Loucy (cell line): ENCODE measurements around the gene TP73.

Experiments used
- H2AFZ ChIP-seq: fragments of 200-600 bp; sonication (generic); 2 replicates; pipeline ENCODE4 v1.6.0; 2016; ENCODE audit warnings: antibody characterized with exemption, mild to moderate bottlenecking, low read length, moderate library complexity
- H3F3A ChIP-seq: fragments of 200-600 bp; 2 replicates; pipeline ENCODE4 v1.6.0; 2016; ENCODE audit warnings: antibody characterized with exemption, low read depth, mild to moderate bottlenecking
- H3K27me3 ChIP-seq: fragments of 200-600 bp; sonication (generic); 2 replicates; pipeline ENCODE4 v1.6.1; 2014; ENCODE audit warnings: low read length, mild to moderate bottlenecking; ENCODE audit not compliant: insufficient read depth, poor library complexity, severe bottlenecking
- H3K36me3 ChIP-seq: fragments of 200-600 bp; sonication (generic); 2 replicates; pipeline ENCODE4 v1.6.1; 2016; ENCODE audit warnings: low read length; ENCODE audit not compliant: insufficient read depth
- H3K4me1 ChIP-seq: fragments of 200-600 bp; sonication (generic); 2 replicates; pipeline ENCODE4 v1.5.1; 2014; ENCODE audit warnings: low read length, mild to moderate bottlenecking; ENCODE audit not compliant: insufficient read depth, poor library complexity, severe bottlenecking
- H3K4me2 ChIP-seq: fragments of 200-600 bp; sonication (generic); 2 replicates; pipeline ENCODE4 v1.6.0; 2014; ENCODE audit warnings: antibody characterized with exemption, low read length, low read depth, mild to moderate bottlenecking; ENCODE audit not compliant: poor library complexity, severe bottlenecking
- H3K4me3 ChIP-seq: fragments of 200-600 bp; sonication (generic); 2 replicates; pipeline ENCODE4 v1.5.1; 2014; ENCODE audit warnings: low read length, mild to moderate bottlenecking, mixed read lengths; ENCODE audit not compliant: poor library complexity, severe bottlenecking
- H3K79me2 ChIP-seq: fragments of 200-600 bp; sonication (generic); 2 replicates; pipeline ENCODE4 v1.6.1; 2014; ENCODE audit warnings: low read length; ENCODE audit not compliant: insufficient read depth
- H3K9ac ChIP-seq: fragments of 200-600 bp; sonication (generic); 2 replicates; pipeline ENCODE4 v1.6.0; 2014; ENCODE audit warnings: mild to moderate bottlenecking, low read depth, low read length, moderate library complexity; ENCODE audit not compliant: poor library complexity, severe bottlenecking
- H3K9me2 ChIP-seq: fragments of 200-600 bp; sonication (generic); replicated peaks from 2 replicates; pipeline ENCODE4 v1.6.1; 2016; ENCODE audit warnings: low read depth, low read length, mixed read lengths
- H3K9me3 ChIP-seq: fragments of 200-600 bp; sonication (generic); 2 replicates; pipeline ENCODE4 v1.6.1; 2014; ENCODE audit warnings: mild to moderate bottlenecking, antibody characterized with exemption, low read length, low read depth; ENCODE audit not compliant: insufficient read depth
- H4K20me1 ChIP-seq: fragments of 200-600 bp; sonication (generic); 2 replicates; pipeline ENCODE4 v1.6.0; 2014; ENCODE audit warnings: antibody characterized with exemption, low read length, mild to moderate bottlenecking; ENCODE audit not compliant: insufficient read depth, poor library complexity, severe bottlenecking
- EZH2phosphoT487 ChIP-seq: fragments of 200-600 bp; IDR thresholded peaks from 2 replicates; pipeline ENCODE4 v1.6.1; 2018; ENCODE audit warnings: antibody characterized with exemption, mild to moderate bottlenecking, moderate library complexity, borderline replicate concordance
- TF ChIP-seq, protein P1 (sequence below): fragments of 200-600 bp; sonication (generic); conservative IDR thresholded peaks from 2 replicates; pipeline ENCODE4 v1.5.1; 2014; ENCODE audit warnings: mild to moderate bottlenecking, antibody characterized with exemption, low read length

The TP73 gene

DNA sequence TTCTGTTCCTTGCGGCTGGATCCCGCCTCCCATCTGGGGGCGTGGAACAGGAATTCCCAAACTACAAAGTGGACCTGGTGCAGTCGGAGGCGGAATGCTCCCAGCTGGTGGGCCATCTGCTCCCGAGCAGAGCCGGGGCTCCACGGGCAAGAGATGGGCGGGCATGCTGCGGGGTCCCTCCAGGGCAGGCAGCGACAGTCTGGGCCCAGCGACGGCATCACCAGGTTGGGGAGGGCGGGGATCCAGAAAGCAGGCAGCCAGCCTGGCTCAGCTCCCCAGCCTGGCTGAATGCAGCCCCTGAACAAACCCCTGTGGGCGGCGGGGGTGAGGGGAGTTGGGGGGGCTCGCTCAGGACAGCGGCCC lies 44.6 kb upstream of the TP73 start:
- H3K79me2 ChIP-seq = peaks cover 53% of the 10 kb centered on the region
- no peak overlapping the region for H3K9ac ChIP-seq
- H3F3A ChIP-seq = no peaks in the 10 kb centered on the region
- no peaks in the 10 kb centered on the region for H3K9me2 ChIP-seq
- H3K4me3 ChIP-seq = no peak overlapping the region
- no peaks in the 10 kb centered on the region for H3K27me3 ChIP-seq
- TF ChIP-seq, protein P1, sequence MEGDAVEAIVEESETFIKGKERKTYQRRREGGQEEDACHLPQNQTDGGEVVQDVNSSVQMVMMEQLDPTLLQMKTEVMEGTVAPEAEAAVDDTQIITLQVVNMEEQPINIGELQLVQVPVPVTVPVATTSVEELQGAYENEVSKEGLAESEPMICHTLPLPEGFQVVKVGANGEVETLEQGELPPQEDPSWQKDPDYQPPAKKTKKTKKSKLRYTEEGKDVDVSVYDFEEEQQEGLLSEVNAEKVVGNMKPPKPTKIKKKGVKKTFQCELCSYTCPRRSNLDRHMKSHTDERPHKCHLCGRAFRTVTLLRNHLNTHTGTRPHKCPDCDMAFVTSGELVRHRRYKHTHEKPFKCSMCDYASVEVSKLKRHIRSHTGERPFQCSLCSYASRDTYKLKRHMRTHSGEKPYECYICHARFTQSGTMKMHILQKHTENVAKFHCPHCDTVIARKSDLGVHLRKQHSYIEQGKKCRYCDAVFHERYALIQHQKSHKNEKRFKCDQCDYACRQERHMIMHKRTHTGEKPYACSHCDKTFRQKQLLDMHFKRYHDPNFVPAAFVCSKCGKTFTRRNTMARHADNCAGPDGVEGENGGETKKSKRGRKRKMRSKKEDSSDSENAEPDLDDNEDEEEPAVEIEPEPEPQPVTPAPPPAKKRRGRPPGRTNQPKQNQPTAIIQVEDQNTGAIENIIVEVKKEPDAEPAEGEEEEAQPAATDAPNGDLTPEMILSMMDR = no peak
- no peak for TF ChIP-seq EZH2phosphoT487
- H2AFZ ChIP-seq = no peak overlapping the region
- no peaks in the 10 kb centered on the region for H3K9me3 ChIP-seq
- H3K4me2 ChIP-seq = no peak overlapping the region
- H4K20me1 ChIP-seq = no peaks in the 10 kb centered on the region
- no peaks in the 10 kb centered on the region for H3K36me3 ChIP-seq
- peaks cover 17% of the 10 kb centered on the region for H3K4me1 ChIP-seq

GRCh38 chr1:3608154-3608553 lies 44.2 kb upstream of the TP73 start:
- Histone ChIP-seq H3K79me2 (peaks cover 53% of the 10 kb centered on the region), H4K20me1 (no peaks in the 10 kb centered on the region), H3K9me2 (no peaks in the 10 kb centered on the region), H3K4me1 (peaks cover 17% of the 10 kb centered on the region), H3K27me3 (no peaks in the 10 kb centered on the region), H3K9me3 (no peaks in the 10 kb centered on the region), H2AFZ (no peak overlapping the region), H3K9ac (peak overlapping the region; percentile 66), H3K4me3 (peak overlapping the region; percentile 72), H3K4me2 (peak overlapping the region; percentile 71), H3F3A (no peaks in the 10 kb centered on the region), H3K36me3 (no peaks in the 10 kb centered on the region)
- TF ChIP-seq, protein P1 = no peak
- no peak for TF ChIP-seq EZH2phosphoT487

- no peaks in the 10 kb centered on the region for H3K9me2 ChIP-seq
- no peaks in the 10 kb centered on the region for H3K36me3 ChIP-seq
- peaks cover 17% of the 10 kb centered on the region for H3K4me1 ChIP-seq
- H3K9ac ChIP-seq = peak overlapping the region; percentile 66
- peak overlapping the region; percentile 71 for H3K4me2 ChIP-seq
- H3F3A ChIP-seq = no peaks in the 10 kb centered on the region
- no peaks in the 10 kb centered on the region for H3K9me3 ChIP-seq
- TF ChIP-seq EZH2phosphoT487 = no peak
- TF ChIP-seq, protein P1 = no peak
- H3K27me3 ChIP-seq = no peaks in the 10 kb centered on the region
- peak overlapping the region; percentile 72 for H3K4me3 ChIP-seq
- peaks cover 53% of the 10 kb centered on the region for H3K79me2 ChIP-seq
- H4K20me1 ChIP-seq = no peaks in the 10 kb centered on the region
- no peak overlapping the region for H2AFZ ChIP-seq
Observed at GRCh38 chr1:3609016-3609768, 43.1 kb upstream of the TP73 start.
